ENCODE measurements around the gene GJA9.

- TF ChIP-seq CTCF (IDR thresholded peaks at IDR 0.05), result no peak
- no peak for TF ChIP-seq POLR2A (IDR thresholded peaks at IDR 0.05)
Observed at GRCh38 chr1:38885092-38885491, 3.7 kb upstream of the GJA9 start.

Measured in adrenal gland (tissue), 5 donors.